IgD-negative memory B cell (primary cell): Measurements from ENCODE around the gene HOXC12. TPM values are rescaled to one million over a fixed set of nuclear protein-coding genes. Genes with fewer than 3 reads are reported as not detected.

Experiments used
- H3K27ac Mint-ChIP-seq, 3 donors: one replicate each; pipeline ENCODE4 v1.8.0; 2020 to 2022; ENCODE audit warnings: mild to moderate bottlenecking in 3 of 3, mixed read lengths in 3 of 3, moderate library complexity in 1 of 3
- H3K27me3 Mint-ChIP-seq: one replicate; pipeline ENCODE4 v1.8.0; 2021; ENCODE audit warnings: mixed read lengths
- H3K36me3 Mint-ChIP-seq: one replicate; pipeline ENCODE4 v1.8.0; 2020; ENCODE audit warnings: mild to moderate bottlenecking, mixed read lengths
- H3K4me1 Mint-ChIP-seq, 3 donors: one replicate each; pipeline ENCODE4 v1.8.0; 2020 to 2022; ENCODE audit warnings: mixed read lengths in 3 of 3, mild to moderate bottlenecking in 1 of 3
- H3K4me3 Mint-ChIP-seq, 4 donors: one replicate each; pipeline ENCODE4 v1.8.0; 2020 to 2022; ENCODE audit warnings: mild to moderate bottlenecking in 4 of 4, mixed read lengths in 4 of 4, moderate library complexity in 3 of 4
- H3K9me3 Mint-ChIP-seq, 3 donors: one replicate each; pipeline ENCODE4 v1.8.0; 2020 to 2021; ENCODE audit warnings: mixed read lengths in 3 of 3, mild to moderate bottlenecking in 1 of 3
- polyA plus RNA-seq: library from polyadenylated mRNA; unstranded; fragments of 300-500 nt; fragmentation: Illumina TruSeq; gene quantifications from one replicate; pipeline ENCODE4 v1.2.3, GENCODE V29; 2021

The HOXC12 gene
- polyA plus RNA-seq, 1 donor from 2014 or later, result not detected

DNA sequence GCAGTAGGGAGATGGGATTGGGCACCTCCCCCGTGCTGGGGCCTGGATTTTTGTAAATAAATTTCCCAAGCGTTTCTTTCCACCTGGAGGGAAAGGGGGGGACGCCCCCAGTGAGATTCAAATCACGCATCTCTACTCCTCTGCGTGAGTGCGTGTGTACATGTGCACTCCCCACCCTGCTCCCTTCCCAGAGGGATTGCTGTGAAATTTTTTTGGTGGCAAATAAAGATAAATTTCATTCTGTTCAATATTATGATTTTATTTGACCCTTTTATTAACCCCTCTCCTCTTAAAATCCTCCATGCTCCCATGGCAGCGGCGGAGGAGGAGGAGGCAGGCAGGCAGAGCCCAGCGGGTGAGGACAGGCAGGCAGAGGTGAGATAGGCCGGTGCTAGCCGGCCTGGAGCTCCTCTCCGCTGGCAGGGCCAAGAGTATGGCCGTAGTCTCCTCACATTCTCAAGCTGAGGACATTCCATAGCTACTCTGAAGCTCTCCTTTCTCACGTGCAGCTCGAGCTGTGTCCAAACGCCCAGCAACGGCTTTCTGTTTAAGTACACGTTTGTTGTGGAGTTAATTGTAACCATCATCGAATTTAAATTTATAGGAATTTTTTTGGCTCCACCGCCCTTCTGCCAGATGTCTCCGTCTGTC, 21.6 kb downstream of the HOXC12 start:
- Mint-ChIP-seq H3K27ac (peak overlapping the region in 2 of 3 donors; percentile 43 to 93), H3K4me1 (peaks cover 5 to 12% (median 10%) of the 10 kb centered on the region in 3 donors), H3K9me3 (peaks cover 2 to 5% (median 3%) of the 10 kb centered on the region in 3 donors), H3K4me3 (peak overlapping the region in 2 of 4 donors; percentile 51 to 69), H3K36me3 (peaks cover 1% of the 10 kb centered on the region), H3K27me3 (peaks cover 77% of the 10 kb centered on the region)

DNA sequence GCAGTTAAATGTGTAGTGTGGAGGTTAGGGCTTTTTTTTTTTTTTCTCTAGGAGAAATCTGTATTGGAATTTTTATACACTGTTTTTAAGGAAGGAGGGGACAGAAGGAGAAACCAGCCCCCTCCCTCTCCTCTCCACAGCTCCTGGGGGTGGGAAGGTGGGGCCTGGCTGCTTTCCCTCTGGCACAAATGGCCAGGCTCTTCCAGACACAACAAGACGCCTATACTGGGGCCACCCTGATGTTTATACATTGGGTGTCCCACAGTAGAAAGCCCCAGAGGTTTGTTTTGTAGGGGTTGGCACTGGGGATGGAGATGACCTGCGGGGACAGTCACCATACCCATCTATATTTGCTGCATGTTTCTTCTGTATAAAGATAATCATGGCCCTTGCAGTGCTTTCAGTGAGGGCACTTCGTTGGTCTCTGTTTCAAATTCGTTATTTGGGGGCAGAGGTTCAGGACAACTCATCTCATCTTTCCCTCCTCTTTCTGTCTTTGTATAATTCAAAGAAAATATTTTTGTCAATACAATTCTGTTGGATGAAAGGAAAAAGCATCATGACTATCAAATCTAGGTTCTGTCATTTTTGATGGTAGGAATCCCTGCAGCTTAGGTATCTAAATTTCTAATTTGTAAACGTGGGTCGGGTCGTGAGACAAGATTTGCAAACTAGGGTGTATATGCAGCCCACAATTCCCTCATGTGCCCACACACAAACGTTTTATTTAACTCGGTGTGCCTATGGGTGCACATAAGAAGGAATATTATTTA, 22.3 kb downstream of the HOXC12 start:
- peaks cover 5 to 13% (median 10%) of the 10 kb centered on the region in 3 donors for H3K4me1 Mint-ChIP-seq
- peak overlapping the region in 2 of 3 donors; percentile 43 to 93 for H3K27ac Mint-ChIP-seq
- H3K4me3 Mint-ChIP-seq, result peak overlapping the region in 3 of 4 donors; percentile 22 to 69 (median 51)
- H3K36me3 Mint-ChIP-seq, result peaks cover 1% of the 10 kb centered on the region
- H3K27me3 Mint-ChIP-seq, result peaks cover 73% of the 10 kb centered on the region
- peaks cover 2 to 5% (median 3%) of the 10 kb centered on the region in 3 donors for H3K9me3 Mint-ChIP-seq

DNA sequence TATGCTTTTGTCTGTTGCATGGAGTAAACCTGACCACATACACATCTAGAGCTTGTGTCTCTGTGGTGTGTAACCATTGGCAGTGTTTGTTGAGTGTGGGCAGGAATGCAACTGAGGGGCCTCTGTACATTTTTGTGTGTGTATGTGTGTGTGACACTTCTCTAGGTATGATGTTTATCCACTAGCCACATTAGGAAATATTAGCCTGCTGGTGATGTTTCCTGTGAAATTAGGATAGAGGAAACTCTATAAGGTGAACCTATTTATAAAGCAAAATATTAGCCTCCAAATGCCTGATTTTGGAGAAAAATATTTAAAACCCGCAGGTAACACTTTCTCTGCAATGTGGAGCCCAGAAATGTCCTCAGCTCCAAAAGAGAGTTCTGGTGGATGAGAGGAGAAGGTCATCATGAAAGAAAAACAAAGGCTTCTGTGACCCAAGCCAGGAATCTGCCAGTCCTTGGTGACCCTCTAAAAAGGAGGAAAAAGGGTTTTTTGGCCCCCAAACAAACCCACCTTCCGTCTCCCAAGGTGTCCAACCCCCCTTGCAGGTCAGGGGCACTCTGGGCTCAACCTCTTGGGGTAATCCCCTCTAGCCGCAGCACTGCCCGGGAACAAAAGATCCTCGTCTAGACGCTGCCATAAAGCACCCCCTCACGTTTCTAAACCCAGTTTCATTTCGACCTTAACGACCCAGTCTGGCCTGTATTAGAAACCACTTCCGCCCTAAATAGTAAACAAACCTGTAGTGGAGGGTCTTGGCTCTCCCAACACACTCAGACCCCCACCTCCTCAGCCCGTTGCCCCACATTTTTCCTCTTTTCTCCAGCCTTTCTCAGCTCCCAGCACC, 23.1 kb downstream of the HOXC12 start:
- Mint-ChIP-seq H3K4me3 (peak overlapping the region in 2 of 4 donors; percentile 53 to 69), H3K9me3 (peaks cover 2 to 5% (median 3%) of the 10 kb centered on the region in 3 donors), H3K27ac (peak overlapping the region in 2 of 3 donors; percentile 43 to 93), H3K36me3 (peaks cover 1% of the 10 kb centered on the region), H3K4me1 (peaks cover 4 to 13% (median 10%) of the 10 kb centered on the region in 3 donors), H3K27me3 (peaks cover 74% of the 10 kb centered on the region)

DNA sequence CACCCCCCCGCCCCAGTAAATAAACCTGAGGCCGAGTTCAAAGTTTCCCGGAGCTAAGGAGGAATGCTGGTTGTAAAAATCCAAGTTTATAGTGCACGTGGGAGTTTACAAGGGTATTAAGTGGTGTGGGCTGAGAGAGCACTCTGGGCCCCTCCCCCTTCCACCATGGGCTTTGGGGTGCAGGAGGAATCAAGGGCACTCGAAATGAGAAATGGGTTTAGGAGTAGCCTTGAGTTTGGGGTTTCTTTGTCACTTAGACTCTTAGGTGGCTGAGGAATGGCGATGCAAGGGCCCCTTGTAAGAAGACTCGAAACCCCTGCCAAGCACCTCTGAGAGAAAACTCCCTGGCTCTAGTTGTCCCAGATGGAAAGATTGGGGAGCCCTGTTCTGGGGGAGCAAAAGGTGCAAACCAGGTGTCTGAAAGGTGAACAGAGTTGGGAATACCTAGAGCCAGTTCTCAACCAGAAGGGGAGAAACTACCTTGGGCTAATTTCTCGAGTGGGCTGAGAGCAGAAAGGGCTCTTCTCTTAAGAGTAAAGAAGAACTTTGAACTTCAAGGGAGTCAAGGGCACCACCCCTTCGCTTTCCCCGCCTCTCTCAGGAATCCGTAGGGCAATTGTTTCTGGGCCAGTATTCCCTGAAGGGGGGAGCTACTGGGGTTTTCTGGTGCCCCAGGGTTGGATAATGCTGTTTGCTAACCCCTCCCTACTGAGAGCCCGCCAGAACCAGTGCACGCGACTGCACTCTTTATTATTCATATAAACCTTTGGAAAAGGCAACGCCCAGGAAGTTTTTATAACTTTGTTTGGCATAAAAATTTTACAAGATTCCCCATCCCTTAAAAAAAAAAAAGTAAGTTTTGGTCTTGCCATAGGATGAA, 24.0 kb downstream of the HOXC12 start:
- peaks cover 76% of the 10 kb centered on the region for H3K27me3 Mint-ChIP-seq
- peak overlapping the region in 1 of 4 donors; percentile 69 for H3K4me3 Mint-ChIP-seq
- H3K36me3 Mint-ChIP-seq, result peaks cover 1% of the 10 kb centered on the region
- H3K27ac Mint-ChIP-seq, result peak overlapping the region; percentile 13 to 93 (median 92)
- peaks cover 3 to 13% (median 10%) of the 10 kb centered on the region in 3 donors for H3K4me1 Mint-ChIP-seq
- peaks cover 0 to 3% (median 0%) of the 10 kb centered on the region in 3 donors for H3K9me3 Mint-ChIP-seq

DNA sequence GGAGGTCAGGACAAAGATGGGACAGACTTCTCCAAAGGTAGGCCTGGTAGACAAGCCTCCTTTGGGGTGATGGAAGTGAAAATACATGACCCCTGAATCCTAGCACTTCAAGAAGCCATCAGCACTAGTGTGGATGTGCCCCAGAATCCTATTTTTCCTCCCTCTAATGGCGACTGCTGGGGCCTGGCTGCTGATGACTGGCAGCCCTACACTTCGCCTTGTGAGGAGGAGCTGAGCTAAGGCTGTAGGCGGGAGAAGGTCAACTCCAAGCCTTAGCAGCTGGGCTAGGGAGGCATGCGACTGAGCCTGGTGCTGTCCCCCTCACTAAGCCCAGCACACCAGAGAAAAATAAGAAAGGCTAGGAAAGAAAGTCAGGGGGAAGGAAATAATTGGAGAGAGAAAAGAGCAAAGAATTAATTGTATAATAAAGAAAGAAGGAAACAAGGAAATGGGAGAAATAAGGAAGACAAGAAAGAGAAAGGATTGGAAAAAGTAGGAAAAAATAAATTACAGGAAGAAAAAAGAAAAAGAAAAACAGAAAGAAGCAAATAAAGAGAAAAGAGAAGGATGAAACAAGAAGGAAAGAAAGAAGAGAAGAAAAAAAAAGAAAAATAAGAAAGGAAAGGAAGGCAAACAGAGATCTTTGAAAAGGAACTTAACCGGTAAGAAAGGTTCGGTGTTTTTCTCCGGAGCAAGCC, 25.6 kb downstream of the HOXC12 start:
- Mint-ChIP-seq H3K27me3 (peaks cover 77% of the 10 kb centered on the region), H3K9me3 (peaks cover 0 to 5% (median 0%) of the 10 kb centered on the region in 3 donors), H3K4me3 (peak overlapping the region in 2 of 4 donors; percentile 58 to 81), H3K36me3 (peaks cover 4% of the 10 kb centered on the region), H3K27ac (peak overlapping the region; percentile 20 to 93 (median 89)), H3K4me1 (peaks cover 3 to 13% (median 10%) of the 10 kb centered on the region in 3 donors)

DNA sequence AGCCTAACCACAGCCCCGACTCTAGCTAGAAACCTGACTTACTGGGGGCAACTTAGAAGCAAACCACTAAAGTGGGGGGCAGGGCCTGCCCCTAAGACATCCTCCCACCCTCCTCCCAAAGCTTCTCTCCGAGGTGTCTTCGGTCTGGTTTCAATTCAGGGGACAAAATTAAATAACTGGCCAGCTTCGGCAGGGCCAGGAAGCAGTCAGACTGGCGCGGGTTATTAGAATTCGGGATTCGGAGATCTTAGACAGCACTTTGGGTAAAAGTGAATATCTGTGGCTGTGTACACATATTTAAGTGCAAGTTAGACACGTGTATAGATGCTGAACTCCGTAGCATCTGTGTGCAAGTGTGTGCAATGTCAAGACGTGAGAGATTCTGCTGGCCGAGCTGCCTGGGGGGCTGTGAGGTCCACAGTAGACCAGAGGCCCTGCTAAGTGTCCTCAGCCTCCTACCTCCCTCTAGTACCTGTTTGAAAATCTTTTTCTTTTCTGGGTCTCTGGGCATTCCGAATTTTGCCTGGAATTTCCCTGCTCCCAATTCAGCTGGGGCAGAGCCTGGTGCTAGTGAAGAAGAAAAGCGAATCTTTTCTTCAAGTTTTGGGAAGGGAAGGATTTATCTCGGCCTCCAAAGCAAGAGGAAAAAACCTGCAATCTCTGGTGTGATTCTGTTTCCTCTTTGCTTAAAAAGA, 26.2 kb downstream of the HOXC12 start:
- peak overlapping the region; percentile 20 to 93 (median 89) for H3K27ac Mint-ChIP-seq
- H3K9me3 Mint-ChIP-seq, result peaks cover 0 to 5% (median 0%) of the 10 kb centered on the region in 3 donors
- peaks cover 75% of the 10 kb centered on the region for H3K27me3 Mint-ChIP-seq
- peaks cover 4% of the 10 kb centered on the region for H3K36me3 Mint-ChIP-seq
- H3K4me1 Mint-ChIP-seq, result peaks cover 4 to 13% (median 6%) of the 10 kb centered on the region in 3 donors
- H3K4me3 Mint-ChIP-seq, result peak overlapping the region in 2 of 4 donors; percentile 48 to 81

DNA sequence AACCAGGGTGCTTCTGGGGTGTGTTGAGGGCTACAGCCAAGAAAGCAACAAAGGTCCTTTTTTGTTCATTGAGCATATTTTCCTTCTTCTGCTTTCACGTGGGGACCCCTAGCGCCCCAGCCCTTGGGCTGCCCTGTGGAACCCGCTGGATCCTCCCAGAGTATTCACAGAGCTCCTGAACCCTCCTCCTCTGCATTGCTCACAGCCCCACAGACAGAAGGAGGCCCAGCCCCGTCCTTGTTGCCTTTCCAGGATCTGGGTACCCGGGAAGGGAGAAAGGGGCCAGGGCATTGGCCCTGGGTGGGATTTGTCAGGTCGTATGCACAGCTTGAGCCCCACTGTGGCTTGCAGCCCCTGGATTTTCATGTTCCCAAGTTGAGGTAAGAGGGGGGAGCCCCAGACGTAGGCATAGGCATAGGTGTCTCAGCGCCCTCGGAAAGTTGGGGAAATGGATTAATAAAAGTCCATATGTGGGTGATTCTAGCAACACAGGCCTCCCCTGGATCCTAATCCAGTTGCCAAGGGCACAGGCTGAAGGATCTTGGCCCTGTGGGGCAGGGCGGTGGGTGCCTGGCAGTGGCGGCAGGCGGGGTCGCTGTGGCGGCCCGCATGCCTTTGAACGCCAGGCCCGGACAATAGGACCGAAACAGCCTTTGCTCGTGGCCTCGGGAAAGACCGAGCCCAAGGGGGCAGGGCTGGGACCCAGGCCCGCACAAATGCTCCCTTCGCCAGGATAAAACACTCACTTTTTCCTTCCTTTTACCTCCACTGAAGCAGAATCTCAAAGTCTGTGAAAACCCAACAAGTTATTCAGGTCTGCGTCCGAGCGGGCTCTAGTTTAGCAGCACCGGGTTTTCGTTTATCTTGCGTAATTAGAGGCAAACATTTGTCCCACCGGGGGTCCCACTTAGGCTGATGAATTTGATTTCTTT, 27.2 kb downstream of the HOXC12 start:
- H3K27ac Mint-ChIP-seq, result peak overlapping the region; percentile 82 to 96 (median 93)
- H3K27me3 Mint-ChIP-seq, result peaks cover 79% of the 10 kb centered on the region
- peaks cover 4% of the 10 kb centered on the region for H3K36me3 Mint-ChIP-seq
- H3K9me3 Mint-ChIP-seq, result peaks cover 0 to 5% (median 0%) of the 10 kb centered on the region in 3 donors
- H3K4me1 Mint-ChIP-seq, result peaks cover 4 to 12% (median 7%) of the 10 kb centered on the region in 3 donors
- peak overlapping the region in 2 of 4 donors; percentile 27 to 81 for H3K4me3 Mint-ChIP-seq

DNA sequence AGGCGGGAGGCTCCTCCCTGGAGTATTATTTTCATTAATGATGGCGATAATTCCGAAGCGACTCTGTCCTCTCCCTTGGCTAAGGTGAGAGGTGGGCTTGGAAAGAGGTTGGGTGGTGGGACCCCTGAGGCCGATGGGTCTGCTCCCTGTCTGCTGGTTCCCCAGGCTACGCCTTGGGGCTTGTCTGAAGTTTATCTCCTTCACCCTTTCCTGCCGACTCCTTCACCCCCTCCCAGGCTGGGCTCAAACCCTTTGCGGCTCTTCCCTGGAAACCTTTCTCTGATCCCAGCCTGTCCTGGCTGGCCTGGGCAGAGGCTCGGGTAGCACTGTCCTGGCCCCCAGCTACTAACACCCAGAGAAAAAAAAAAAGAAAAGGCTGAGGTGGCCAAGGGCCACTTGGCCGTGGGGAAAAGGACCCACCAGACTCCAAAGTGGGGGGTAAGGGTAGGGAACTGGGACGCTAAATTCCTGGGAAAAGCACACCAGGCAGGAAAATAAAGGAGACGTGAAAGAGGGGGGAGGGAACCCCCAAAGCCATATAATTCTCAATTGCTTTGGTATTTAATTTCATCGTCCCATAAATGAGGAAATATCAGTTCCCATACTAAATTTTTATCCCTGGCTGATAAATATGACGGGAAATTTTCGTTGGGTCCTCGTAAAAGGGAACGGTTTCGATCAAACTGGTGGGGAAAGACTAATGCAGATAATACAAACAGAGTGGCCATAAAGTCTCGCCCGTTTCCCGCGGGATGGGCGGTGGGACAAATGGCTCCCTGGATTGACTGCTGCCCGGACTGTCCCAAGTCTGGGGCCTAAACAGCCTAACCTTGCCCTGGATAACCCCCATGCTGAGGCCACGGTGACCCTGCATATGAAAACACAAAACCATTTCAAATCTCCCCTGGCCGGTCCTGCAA, 28.2 kb downstream of the HOXC12 start:
- Mint-ChIP-seq H3K4me3 (peak overlapping the region in 3 of 4 donors; percentile 57 to 81 (median 70)), H3K27me3 (peaks cover 81% of the 10 kb centered on the region), H3K36me3 (peaks cover 2% of the 10 kb centered on the region)

DNA sequence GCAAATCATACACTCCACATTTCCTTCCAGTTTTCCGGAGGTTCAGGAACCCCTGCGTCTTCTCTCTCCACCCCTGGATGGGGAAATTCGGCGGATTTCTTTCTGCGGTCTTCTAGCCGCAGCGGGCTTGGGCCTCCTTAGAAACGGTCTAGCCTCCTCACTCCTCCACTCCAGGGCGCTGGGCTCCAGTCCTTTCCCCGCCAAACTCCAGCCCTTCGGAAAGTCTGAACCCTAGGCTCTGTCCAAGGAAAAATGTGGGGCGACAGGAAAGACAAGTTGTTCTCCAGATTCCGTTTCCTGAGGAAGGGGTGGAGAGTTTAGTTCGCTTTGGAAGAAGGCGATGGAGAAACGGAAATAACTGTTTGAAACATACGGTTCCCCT, 28.9 kb downstream of the HOXC12 start:
- Mint-ChIP-seq H3K9me3 (peaks cover 0 to 3% (median 0%) of the 10 kb centered on the region in 3 donors), H3K36me3 (peaks cover 2% of the 10 kb centered on the region), H3K4me3 (peak overlapping the region in 3 of 4 donors; percentile 57 to 81 (median 70)), H3K27me3 (peaks cover 82% of the 10 kb centered on the region), H3K27ac (peak overlapping the region; percentile 86 to 96 (median 93)), H3K4me1 (peaks cover 3 to 8% (median 3%) of the 10 kb centered on the region in 3 donors)

More for the DNA sequence above, 28.2 kb downstream of the HOXC12 start:
- peaks cover 6 to 8% (median 7%) of the 10 kb centered on the region in 3 donors for H3K4me1 Mint-ChIP-seq
- peaks cover 0 to 5% (median 0%) of the 10 kb centered on the region in 3 donors for H3K9me3 Mint-ChIP-seq
- H3K27ac Mint-ChIP-seq, result peak overlapping the region; percentile 86 to 96 (median 93)

DNA sequence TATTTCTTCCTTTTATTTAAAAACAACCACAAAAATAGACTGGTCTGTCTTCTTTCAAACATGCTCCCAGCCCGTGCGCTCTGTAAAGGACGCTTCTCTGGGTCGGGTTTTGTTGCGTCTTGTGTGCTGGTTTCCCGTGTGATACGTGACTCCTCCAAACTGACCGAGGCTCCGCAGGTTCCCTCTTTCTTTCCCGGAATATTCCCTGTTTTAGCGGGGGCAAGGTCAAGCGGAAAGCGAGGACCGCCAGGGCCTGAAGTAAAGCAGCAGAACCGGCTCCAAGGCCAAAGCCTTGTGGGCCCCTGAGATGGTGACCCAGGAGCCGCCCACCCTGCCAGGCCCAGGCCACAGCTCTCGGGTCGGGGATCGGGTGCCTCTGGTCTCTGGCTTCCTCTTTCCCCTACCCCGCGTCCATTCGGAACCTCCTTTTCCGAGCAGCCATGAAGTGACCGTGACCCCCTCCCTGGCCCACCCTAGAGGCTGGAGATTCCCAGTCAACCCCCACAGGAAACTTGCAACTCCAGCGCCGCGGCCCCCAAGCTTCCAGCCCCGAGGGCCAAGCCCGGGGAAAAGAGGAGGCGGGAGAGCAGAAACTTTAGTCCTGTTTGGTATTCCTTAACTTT, 29.4 kb downstream of the HOXC12 start:
- peaks cover 4 to 12% (median 5%) of the 10 kb centered on the region in 3 donors for H3K4me1 Mint-ChIP-seq
- H3K4me3 Mint-ChIP-seq, result peak overlapping the region in 3 of 4 donors; percentile 13 to 70 (median 57)
- H3K36me3 Mint-ChIP-seq, result peaks cover 2% of the 10 kb centered on the region
- H3K9me3 Mint-ChIP-seq, result peaks cover 0 to 2% (median 0%) of the 10 kb centered on the region in 3 donors
- H3K27ac Mint-ChIP-seq, result peak overlapping the region; percentile 86 to 96 (median 93)
- peaks cover 82% of the 10 kb centered on the region for H3K27me3 Mint-ChIP-seq
